GM19193 (cell line): ENCODE results near the gene TCF4.
A peak's percentile ranks its signal among the peaks of the same experiment; 100 is the strongest.

Experiments used
- POLR2A ChIP-seq: IDR thresholded peaks from 4 replicates; pipeline ENCODE4 v1.6.1; 2011; ENCODE audit not compliant: insufficient read depth, insufficient read length; ENCODE audit errors: extremely low read depth

The TCF4 gene

DNA sequence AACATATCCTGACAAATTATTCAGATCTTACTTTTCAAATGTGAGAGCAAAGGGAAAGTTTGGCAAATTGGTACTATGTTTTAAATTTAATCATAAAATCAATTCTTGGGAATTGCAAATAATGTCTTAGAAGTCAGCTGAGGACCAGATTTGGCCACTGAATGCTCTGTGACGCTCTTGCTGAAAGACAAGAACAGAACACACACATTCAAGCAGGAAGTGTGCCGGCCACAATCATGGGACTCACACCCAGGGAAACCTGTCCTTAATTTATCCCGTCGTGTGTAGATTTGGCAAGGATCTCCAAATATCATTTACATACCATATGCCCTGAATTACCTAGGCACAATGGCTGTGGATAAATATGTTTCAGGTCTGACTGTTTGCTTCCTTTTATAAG lies 253.1 kb downstream of the TCF4 start:
- no peak for TF ChIP-seq POLR2A

DNA sequence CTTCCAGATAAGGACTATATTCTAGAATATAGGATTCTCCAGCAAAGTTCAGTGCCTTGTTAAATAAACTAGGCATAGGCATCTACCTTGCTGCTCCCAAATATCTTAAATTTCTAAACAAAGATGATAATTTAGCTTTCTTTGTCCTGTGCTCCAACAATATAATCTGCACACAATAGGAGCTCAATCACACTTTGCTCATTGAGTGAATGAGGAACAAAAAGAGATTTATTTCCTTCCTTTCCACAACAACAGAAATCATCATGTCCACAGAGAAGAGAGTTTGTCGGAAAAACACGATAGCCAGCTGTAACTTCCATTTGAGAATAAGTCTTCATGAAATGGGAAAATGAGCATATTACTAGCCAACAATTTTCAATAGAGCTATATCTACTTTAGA lies 256.7 kb downstream of the TCF4 start:
- TF ChIP-seq POLR2A: no peak

DNA sequence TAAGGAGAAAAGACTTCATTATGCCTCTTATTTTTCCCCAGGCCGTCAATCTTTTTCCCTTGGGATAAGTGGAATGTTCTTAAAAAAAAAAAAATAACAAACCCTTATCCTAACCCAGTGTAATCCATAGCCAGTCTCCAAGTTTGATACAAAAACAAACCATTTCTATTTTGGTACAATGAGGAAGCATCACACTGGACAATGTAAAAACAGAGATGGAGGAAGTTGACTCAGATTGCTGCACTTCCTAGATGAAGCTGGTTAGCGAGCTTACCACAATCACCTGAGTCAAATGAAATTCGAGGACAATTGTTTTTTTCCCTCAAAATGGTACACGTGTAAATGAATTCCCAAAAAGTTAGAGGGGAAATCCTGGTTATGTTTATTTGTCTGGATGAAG lies 259.7 kb downstream of the TCF4 start:
- TF ChIP-seq POLR2A: no peak

DNA sequence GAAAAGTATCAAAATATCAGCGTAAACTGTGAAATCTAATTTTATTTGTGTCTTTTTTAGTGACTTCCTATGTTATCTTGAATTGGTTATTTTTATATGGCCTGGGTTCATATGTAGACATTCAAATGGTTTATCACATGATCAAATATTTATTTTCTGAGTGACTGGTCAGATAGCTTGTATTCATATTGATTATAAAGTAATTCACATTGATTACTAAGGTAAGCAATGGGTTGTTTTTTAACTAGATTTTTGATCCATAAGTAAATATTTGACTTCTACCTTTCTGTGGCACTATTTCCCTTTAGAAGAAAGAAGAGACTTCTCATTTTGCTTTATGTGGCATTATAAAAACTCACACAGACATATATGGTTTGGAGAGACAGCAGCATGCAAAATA lies 260.5 kb downstream of the TCF4 start:
- no peak for TF ChIP-seq POLR2A

DNA sequence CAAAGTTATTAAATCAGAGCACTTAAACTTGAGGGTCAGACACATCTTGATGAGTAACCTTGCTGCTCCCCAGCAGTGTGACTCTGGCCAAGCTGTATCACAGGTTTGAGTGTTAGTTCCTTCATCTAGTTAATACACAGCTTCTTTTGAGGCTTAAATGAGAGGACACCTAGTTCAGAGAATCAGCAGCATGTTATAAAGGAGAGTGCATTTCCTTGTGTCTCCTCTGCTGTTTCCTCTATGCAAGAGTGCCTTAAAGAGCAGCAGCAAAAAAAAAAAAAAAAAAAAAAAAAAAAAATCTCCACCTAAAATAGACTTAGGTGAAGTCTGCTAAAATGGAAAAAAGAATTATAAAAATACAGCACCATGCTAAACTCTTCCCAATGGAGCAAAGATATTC lies 261.9 kb downstream of the TCF4 start:
- TF ChIP-seq POLR2A: no peak

DNA sequence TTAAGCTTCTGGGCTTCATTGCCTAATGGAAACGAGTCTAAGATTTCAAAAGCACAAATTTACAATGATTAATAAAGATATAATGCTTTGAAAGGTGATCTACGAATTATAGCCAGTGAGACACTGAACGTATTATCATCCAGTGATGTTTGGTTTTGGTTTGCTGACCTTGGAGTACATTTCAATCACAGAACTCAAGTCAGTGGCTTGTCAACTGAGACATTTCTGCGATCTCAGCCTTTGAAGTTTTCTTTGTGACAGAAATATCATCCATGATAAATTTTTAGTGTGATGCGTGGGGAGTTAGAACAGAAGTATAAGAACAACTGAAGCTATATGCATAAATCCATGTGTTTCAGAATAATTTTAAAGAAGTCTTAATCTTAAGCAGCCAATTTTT lies 263.8 kb downstream of the TCF4 start:
- TF ChIP-seq POLR2A: no peak

DNA sequence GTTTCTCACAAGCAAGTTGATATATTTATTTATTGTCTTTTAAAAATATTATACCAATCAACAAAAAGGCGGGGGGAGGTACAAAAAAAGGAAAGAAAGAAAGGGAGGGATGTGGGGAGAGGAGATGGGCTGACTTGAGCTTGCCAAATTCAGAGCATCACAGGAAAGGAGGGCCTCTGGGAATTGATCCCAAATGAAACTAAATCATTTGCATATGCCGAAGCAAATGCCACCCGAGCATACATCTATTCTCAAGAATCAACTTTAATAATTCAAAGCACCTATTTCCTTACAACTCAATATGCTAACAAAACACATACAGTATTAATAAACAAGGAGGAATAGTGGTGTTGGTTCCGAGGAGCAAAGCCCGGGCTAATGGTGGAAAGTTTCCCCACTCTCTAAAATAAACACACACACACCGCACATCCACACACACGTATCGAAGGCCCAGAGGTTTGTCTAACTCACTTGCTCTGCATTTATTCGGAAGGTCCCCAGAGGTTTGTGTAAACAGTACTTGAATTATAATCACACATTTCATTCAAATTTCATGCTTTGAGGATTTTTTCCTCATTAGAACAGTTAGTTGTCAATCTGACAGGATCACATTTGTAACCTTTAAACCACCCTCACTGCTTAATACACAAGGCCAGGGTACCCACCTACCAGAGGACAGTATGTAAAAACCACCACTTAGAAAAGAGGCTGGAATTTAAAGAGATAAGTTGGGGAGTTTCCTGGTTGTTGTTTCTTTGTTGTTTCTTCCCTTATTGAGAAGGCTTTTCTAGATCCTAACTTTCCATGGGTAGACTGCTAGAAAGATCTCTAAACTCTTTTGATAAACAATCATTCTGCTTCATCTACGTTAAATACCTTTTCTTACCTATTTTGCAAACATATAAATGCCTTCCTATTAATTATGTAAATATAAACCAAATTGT lies 264.7 kb downstream of the TCF4 start:
- no peak for TF ChIP-seq POLR2A

DNA sequence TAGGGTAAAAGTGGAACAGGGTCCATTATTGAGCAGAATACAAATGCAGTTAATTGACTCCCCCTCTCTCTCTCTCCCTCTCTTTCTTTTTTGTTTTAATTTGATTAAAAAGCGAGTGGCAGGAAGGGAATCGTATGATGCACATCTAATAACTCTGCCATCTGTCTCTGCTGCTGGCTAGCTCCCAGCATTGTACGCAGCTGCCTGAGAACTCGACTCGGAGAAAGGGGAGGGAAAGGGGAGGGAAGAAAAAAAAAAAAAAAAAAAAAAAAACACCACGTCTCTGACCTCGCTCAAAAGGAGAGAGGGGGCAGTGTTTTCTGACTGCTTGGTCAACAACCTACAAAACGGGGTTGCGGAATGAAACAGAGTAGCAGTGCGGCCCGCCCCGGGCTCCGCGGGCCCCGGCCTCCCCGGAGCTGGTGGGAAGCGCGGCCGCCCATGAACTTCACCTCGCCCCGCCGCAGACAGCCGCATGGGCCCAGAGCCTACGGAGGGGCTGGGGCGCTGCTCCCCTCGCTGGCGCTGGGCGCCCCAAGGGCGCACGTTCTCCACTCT lies 265.7 kb downstream of the TCF4 start:
- peak; percentile 87 for TF ChIP-seq POLR2A

- TF ChIP-seq POLR2A: peak; percentile 60
Observed at GRCh38 chr18:55321265-55322177, 266.5 kb downstream of the TCF4 start.

DNA sequence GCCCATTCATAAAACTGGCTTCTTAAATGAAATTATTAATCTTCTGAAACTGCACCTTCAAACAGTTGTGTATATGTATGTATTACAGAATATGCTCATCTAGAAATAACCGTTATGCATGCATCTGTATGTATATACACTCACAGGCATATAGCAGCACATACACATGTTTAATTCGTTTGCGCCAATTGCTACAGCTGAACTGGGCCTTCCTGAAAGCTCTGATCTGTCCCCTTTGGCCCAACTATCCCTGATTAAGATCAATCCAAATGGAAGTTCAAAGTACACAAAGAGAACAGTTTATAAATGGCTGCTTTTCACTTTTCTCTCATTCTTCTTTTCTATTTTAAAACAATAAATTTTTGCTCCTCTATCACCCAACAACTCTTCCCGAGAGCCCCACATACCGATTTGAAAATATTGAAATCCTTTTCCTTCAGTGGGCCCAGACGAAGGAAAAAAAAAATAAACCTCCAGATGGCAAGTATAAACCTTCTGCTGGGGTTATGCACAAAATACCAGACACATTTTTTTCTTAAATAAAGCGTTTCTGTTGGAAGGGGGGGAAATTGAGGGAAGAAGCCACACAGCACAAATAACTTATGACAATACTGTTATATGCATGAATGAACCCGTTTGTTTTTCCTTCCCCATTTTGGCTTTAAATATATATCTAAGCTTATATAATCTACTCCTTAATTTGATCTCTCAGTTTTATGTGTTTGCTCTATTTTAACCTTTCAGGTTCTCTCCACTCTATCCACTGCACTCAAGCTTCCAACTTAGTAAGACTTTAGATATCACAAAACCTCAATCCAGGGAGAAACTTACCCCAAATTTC lies 267.3 kb downstream of the TCF4 start:
- TF ChIP-seq POLR2A: no peak

GRCh38 chr18:55319459-55320193 lies 268.4 kb downstream of the TCF4 start:
- TF ChIP-seq POLR2A: no peak

- no peak for TF ChIP-seq POLR2A
Observed at GRCh38 chr18:55318951-55319441, 269.0 kb downstream of the TCF4 start.

DNA sequence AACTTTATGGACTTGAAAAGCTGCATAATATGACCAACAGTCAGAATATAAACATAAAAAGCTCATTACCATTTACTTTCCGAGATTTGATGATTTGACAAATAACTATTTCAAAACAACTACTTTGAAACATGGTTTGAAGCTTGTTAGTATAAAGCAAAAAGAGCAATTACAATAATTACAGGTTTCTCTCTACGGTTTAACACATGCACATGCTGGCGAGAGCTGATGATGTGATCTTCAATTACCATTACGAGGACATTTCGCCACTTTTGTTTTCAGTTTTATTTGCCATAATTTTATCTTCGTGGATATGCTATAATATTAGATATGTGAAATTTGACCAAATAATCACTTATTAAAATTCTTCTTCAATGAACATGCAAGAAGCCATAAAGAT lies 270.1 kb downstream of the TCF4 start:
- no peak for TF ChIP-seq POLR2A
